GM13976 (cell line): ENCODE measurements around the gene SELENOH.
A peak's percentile ranks its signal among the peaks of the same experiment; 100 is the strongest.

ENCODE experiments used
- DNase-seq: peaks from one replicate; pipeline ENCODE4 v3.0.0; 2012; ENCODE audit warnings: low spot score
- in situ Hi-C: fragments of 300-500 bp; cut with MboI; formaldehyde crosslinking; loops from one replicate; pipeline ENCODE4 v1.12.0; 2022; ENCODE audit warnings: low sequenced_read_pairs, mixed read lengths, inconsistent platforms; ENCODE audit not compliant: unreplicated experiment
- TF ChIP-seq, protein P1 (sequence below): IDR thresholded peaks from 2 replicates; pipeline ENCODE4 v1.5.1; 2012; ENCODE audit warnings: borderline replicate concordance, mild to moderate bottlenecking; ENCODE audit not compliant: insufficient read depth; ENCODE audit errors: extremely low read depth, missing control alignments, control extremely low read depth

SELENOH gene

DNA sequence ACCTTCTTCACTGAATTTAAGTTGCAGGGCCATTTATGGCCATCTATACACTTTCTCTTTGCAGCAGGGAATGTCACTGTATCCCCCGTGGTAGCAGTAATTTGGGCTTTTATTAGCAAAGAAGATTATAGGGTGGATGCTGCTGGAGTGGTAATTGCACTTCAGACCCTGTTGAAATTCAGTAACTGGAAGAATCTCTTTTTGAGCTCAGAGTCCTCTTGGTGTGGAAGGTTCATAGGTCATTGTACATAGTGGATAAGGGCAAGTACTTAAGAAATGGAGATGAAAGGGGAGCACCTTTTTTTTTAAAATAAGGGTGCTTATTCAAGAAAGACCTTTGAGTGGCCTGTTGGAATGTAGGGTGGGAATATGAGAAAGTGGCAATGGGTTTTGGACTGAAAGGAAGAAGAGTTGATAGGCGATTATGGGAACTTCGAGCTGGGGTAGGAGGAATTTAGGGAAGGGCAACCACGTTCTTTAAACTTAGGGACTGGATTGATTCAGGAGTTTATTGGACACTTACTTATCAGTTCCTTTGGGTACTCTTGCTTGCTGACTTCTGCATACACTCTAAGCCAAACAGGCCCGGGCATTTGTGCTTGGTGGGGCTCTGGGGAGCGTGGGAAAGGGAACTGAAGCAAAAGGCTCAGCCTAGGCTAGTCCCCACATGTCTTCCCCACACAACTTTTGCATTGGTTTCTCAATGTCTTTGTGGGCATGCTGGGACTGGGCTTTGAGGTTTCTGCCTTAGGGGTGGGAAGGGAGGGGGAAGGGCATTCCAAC lies 46.8 kb downstream of the SELENOH start:
- in situ Hi-C loops, result no loop called here
- peak; percentile 66 for DNase-seq
- TF ChIP-seq, protein P1, sequence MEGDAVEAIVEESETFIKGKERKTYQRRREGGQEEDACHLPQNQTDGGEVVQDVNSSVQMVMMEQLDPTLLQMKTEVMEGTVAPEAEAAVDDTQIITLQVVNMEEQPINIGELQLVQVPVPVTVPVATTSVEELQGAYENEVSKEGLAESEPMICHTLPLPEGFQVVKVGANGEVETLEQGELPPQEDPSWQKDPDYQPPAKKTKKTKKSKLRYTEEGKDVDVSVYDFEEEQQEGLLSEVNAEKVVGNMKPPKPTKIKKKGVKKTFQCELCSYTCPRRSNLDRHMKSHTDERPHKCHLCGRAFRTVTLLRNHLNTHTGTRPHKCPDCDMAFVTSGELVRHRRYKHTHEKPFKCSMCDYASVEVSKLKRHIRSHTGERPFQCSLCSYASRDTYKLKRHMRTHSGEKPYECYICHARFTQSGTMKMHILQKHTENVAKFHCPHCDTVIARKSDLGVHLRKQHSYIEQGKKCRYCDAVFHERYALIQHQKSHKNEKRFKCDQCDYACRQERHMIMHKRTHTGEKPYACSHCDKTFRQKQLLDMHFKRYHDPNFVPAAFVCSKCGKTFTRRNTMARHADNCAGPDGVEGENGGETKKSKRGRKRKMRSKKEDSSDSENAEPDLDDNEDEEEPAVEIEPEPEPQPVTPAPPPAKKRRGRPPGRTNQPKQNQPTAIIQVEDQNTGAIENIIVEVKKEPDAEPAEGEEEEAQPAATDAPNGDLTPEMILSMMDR, result no peak

DNA sequence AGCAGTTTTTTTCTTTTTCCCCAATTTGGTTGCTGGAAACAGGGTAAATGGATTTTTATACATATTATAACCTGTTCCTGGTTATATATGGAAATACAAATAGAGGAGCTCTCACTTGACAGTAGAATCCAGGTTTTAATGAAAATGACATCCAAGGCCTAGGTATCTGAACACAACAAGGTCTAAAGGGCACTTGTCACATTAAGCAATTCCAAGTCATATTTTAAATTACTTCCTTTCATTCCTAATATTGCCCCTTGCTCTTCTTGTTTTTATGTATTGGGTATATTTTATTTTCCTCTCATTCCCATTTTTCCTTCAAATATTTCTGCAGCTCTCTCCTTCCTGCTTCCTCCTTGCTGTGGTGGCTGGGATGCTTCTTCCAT lies 47.4 kb downstream of the SELENOH start:
- TF ChIP-seq, protein P1, result no peak
- in situ Hi-C loops, result no loop called here
- DNase-seq, result no peak

- in situ Hi-C loops, result loop anchor here (10.0 kb wide), 1 partner anchor 47 kb away; the partner anchor contains the start of gene SELENOH
- TF ChIP-seq, protein P1, result no peak
- no peak for DNase-seq
Observed at GRCh38 chr11:57791321-57792059, 50.2 kb downstream of the SELENOH start.

- in situ Hi-C loops, result loop anchor here (10.0 kb wide), 1 partner anchor 47 kb away; the partner anchor contains the start of gene SELENOH
- DNase-seq, result peak; percentile 86
- TF ChIP-seq, protein P1, result no peak
Observed at GRCh38 chr11:57792060-57792541, 50.8 kb downstream of the SELENOH start.

GRCh38 chr11:57792870-57793269 lies 51.6 kb downstream of the SELENOH start:
- DNase-seq, result no peak
- in situ Hi-C loops, result loop anchor here (10.0 kb wide), 1 partner anchor 48 kb away; the partner anchor contains the start of gene SELENOH
- TF ChIP-seq, protein P1, result no peak
